GM19328 (cell line): ENCODE measurements around the gene RHOF.

Source experiments
- ATAC-seq: cut with Tn5 transposase; IDR thresholded peaks from one replicate; pipeline ENCODE4 v1.9.1; 2021; ENCODE audit warnings: mild to moderate bottlenecking, moderate library complexity; ENCODE audit not compliant: unreplicated experiment

Gene RHOF

GRCh38 chr12:121819212-121819949 is 25.9 kb upstream of the RHOF start:
- no peak for ATAC-seq

- no peak for ATAC-seq
These were observed 24.2 kb upstream of the RHOF start for GRCh38 chr12:121817648-121818043.

GRCh38 chr12:121816925-121817647 is 23.6 kb upstream of the RHOF start:
- no peak for ATAC-seq

GRCh38 chr12:121815263-121815662 is 21.8 kb upstream of the RHOF start:
- no peak for ATAC-seq

GRCh38 chr12:121814429-121815119 is 21.1 kb upstream of the RHOF start:
- no peak for ATAC-seq

- ATAC-seq = no peak
These were observed 20.5 kb upstream of the RHOF start for GRCh38 chr12:121813951-121814350.

- ATAC-seq = no peak
These were observed 19.7 kb upstream of the RHOF start for GRCh38 chr12:121812921-121813896.

GRCh38 chr12:121812320-121812871 is 18.9 kb upstream of the RHOF start:
- no peak for ATAC-seq

- peak; percentile 56 for ATAC-seq
These were observed 18.2 kb upstream of the RHOF start for GRCh38 chr12:121811434-121812319.

- ATAC-seq = no peak
These were observed 17.4 kb upstream of the RHOF start for GRCh38 chr12:121810833-121811433.

GRCh38 chr12:121810234-121810817 is 16.8 kb upstream of the RHOF start:
- ATAC-seq = no peak

- ATAC-seq = no peak
These were observed 16.2 kb upstream of the RHOF start for GRCh38 chr12:121809712-121810116.

GRCh38 chr12:121808623-121809022 is 15.1 kb upstream of the RHOF start:
- no peak for ATAC-seq

- no peak for ATAC-seq
These were observed 14.3 kb upstream of the RHOF start for GRCh38 chr12:121807642-121808347.

GRCh38 chr12:121806546-121807423 is 13.3 kb upstream of the RHOF start:
- no peak for ATAC-seq

GRCh38 chr12:121806009-121806545 is 12.6 kb upstream of the RHOF start:
- ATAC-seq = no peak
